Glomerular endothelial cell (primary cell): ENCODE measurements around the gene MRPS14. TPM values are rescaled to one million over a fixed set of nuclear protein-coding genes. Genes with fewer than 3 reads are reported as not detected.
"Not testable (repeated sequence)": the region's sequence is repeated elsewhere in the genome, so short reads cannot be mapped to it uniquely, and the experiment has no call there.

Experiments used
- DNase-seq: peaks from one replicate; pipeline ENCODE4 v3.0.0-alpha.2; 2011; ENCODE audit warnings: low read depth, low spot score; ENCODE audit errors: extremely low read depth
- total RNA-seq: library from RNA; depleted of rRNA; stranded (reverse); fragments of >200 nt; gene quantifications from 2 replicates; pipeline ENCODE4 v1.2.3, GENCODE V29; 2015

Gene MRPS14
- total RNA-seq, 1 donor from 2014 or later: 15.1 TPM

- no peak for DNase-seq
Observed at GRCh38 chr1:175024773-175025172, 1.5 kb upstream of the MRPS14 start.

DNA sequence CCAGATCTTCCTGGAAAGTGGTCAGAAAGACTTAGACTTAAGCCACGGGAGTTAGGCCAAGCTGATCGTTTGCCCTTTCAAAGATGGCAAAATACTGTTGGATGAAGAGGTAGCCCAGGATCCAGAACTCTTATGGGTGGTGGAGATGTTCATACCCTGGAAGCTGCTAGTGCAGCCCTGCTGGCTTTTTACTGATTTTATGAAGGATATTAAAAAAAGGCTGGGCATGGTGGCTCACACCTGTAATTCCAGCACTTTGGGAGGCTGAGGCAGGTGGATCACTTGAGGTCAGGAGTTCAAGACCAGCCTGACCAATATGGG lies 657 bp upstream of the MRPS14 start:
- not testable (repeated sequence) for DNase-seq

- no peak for DNase-seq
Observed at GRCh38 chr1:175019524-175019923, 3.7 kb downstream of the MRPS14 start.

GRCh38 chr1:175015243-175015642 lies 8.0 kb downstream of the MRPS14 start:
- DNase-seq: no peak

DNA sequence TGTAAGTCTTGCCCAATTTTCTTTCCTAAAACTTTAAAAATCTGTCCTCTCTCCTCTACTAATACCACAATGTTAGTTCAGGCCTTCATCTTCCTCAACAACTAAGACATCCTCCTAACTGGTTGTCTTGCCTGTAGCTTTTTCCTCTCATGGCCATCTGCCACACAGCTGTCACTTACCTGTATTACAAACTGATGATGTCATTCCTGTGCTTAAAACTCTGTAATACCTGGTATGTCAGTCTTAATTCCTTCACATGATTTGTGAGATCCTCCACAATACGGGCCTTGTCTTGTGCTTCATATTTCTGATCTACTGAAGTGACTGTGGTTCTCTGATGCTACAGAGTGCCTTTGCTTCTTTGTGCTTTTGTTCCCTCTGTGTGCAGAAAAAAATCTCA lies 9.8 kb downstream of the MRPS14 start:
- no peak for DNase-seq

DNA sequence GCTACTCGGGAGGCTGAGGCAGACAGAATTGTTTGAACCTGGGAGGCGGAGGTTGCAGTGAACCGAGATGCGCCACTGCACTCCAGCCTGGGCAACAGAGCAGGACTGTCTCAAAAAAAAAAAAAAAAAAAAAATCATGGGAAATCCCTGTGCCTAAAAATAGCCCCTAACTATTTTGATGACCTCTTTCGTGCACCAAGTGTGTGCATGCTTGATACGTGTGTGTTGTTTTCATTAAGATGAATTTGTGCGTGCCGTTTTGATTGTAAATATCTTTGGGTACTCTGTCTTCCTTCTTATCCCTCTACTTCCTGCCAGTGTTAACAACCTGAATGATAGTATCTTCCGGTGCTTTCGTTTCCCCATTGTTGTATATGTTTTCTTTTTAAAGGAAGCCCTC lies 13.7 kb downstream of the MRPS14 start:
- DNase-seq: no peak

- no peak for DNase-seq
Observed at GRCh38 chr1:175005085-175005783, 18.0 kb downstream of the MRPS14 start.

GRCh38 chr1:175003521-175003920 lies 19.7 kb downstream of the MRPS14 start:
- DNase-seq: no peak

GRCh38 chr1:175002910-175003517 lies 20.2 kb downstream of the MRPS14 start:
- DNase-seq: no peak

DNA sequence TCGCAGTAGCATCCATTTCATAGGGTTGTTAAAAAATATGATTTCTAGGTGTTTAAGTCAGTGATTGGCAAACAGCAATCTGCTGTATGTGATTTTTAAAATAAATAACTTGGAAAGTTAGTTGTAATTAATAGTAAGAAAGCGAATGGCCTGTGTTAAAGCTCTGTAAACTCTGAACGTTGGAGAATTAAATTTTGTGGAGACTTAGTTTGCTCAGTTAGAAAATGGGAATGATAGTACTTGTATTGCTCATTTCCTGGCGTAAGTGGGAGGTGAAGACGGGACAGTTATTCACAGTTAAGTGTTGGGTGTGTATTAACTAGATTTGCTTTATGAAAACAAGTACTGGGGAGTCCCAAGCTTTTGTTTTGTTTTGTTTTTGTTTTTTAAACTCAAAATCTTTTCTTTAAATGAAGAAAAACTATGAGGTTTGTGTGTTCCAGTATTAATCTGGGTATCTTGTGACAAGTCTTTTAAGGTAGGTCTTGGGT lies 22.5 kb downstream of the MRPS14 start:
- DNase-seq: no peak

GRCh38 chr1:174999936-175000696 lies 23.1 kb downstream of the MRPS14 start, which contains the start of gene CACYBP:
Gene CACYBP, plus strand, starts transcription at chr1:174999947. Its CDS starts 234 bp downstream, at chr1:175000181.
- DNase-seq: no peak

DNA sequence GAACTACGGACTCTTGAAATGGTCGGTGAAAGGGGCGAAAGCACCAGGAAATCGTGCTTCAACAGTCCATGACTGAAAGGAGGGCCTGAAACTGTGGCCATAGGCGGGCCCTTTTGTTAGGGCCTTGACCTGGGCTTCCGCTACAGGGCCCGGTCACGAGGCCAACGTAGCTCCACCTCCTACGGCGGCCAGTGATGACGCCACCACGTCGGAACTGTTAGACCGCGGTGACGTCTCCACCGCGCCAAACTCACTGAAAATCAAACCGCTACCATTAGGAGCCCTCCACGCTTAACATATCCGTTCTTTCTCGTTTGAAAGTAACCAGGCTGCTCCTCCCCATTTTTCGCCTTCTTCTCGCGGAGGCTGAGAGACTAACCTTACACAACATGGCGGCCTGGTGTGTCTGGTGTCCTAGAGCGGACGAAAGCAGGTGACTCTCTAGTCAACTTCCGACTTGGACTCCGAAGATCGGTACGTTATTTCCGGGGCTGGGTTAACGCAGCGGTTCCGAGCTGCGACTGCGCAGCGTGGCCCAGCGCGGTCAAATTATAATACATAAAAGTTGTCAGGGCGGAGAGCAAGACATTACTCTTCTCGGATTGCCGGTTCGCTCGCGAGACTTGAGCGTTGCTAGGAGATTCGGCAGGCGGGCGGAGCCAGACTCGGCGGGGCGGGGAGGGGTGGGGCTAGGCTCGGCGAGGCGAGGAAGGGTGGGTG lies 23.8 kb downstream of the MRPS14 start:
- peak; percentile 97 for DNase-seq

DNA sequence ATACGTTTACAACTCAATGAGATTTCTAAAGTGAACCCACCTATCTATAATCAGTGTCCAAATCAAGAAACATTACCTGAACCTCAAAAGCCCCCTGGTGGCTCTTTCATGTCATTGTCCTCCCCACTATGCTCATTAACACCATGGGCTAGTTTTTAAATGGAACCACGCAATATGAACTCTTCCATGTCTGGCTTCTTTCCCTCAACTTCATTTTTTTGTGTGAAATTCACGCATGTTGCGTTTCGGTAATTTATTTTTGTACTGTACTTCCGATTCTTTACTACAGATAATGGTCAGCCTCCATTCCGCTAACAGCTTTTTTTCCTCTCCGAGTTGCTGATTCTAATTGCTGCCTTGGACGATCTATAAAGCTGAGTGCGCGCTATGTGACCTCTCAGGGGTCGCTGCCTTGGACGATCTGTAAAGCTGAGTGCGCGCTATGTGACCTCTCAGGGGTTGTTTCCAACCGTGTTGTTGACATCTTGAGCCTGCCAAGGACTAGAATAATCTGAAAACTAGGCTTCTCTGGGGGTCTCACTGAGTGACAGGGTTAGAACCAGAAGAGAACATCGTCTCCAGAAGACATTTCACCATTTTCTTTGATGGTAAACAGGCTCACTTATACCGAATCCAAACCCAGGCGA lies 24.5 kb downstream of the MRPS14 start:
- DNase-seq: peak; percentile 47

DNA sequence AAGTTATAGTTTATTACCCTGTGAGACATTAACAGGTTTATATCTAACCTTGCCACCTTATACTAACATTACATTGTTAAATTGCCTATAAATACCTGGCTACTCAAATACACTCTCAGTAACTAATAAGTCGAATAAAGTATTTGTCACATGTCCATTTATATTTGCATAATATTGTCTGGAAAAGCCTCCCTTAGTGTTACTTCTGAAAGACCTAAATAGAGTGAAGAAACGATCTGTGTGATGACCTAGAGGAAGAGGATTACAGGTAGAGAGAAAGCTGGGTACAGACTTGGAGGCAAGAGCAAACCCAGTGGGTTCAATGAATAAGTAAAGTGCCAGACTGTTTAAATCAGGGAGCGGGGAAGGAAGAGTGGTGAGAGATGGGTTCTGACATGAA lies 26.2 kb downstream of the MRPS14 start:
- no peak for DNase-seq

DNA sequence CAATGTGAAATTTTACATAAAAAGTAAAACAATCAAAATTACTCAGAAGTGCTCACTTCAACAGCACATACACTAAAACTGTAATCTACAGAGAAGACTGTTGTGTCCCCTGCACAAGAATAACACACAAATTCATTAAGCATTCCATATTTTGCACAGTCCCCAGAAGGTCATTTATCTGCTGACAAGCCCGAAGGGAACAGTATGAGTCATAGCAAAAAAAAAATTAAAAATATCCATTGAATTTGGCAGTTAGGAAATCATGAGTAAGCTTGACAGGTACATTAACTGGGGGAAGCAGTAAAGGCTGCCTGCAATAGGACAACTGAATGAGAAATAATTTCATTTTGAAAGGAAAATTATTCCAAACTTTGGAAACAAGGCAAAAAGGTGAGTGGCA lies 26.7 kb downstream of the MRPS14 start:
- no peak for DNase-seq

DNA sequence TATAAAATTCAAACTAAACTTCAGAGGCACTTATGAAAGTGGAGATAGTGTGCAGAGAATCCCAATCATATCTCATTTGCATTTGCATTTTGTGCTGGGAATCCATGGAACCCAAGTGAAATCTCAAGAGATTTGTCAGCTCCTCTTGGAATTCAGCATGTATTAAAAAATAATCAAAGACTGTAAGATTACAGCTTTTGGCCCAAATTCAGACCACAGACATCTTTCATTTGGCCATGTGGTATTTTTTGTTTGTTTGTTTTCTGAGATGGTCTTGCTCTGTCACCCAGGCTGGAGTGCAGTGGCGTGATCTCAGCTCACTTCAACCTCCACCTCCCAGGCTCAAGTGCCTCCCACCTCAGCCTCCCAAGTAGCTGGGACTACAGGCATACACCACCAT lies 27.3 kb downstream of the MRPS14 start:
- DNase-seq: no peak

DNA sequence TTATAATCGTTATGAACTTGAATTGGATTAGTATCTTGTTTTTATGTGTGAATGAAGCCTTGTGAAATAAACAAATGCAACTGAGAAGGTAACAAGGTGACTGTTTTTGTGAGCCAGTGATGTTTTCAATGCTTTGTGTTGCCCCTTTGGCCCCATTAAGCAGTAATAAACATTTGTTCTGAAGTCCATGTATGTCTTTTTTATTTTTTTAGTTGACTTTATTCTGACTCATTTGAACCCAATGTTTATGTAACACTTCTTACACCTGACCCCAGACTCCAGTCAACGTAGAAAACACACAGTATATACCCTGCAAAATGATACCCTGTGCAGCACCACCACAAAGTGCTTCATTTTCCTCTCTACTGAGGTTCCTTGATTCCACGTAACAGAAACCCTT lies 28.1 kb downstream of the MRPS14 start:
- DNase-seq: no peak

GRCh38 chr1:174991473-174991872 lies 31.8 kb downstream of the MRPS14 start:
- DNase-seq: no peak

DNA sequence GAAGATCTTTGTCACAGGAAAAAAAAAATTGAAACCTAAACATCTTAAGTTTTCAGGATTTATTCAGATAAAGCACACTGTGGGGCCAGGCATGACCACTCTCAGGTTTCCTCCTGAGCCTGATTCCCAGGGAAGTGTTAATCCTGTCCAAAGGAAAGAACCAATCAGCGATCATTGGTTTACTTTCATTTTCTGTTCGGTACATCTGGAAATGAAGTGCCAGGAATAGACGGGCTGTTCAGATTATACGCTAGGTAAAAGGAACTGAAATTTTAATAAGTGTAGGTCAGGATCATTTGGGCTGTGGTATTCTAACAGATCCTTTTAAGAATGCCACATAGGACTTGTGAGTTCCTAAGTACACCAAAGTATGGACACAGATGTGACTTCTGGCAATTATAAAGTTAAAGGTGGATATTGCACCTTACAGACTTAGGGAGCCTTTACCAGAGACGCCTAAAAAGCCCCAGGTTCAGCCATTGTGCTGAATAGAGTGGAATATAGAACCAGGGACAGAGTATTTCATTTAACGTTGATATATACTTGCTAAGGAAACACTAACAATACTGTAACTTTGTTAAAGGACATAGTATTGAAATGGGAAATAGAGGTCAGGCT lies 32.7 kb downstream of the MRPS14 start:
- DNase-seq: peak; percentile 37

DNA sequence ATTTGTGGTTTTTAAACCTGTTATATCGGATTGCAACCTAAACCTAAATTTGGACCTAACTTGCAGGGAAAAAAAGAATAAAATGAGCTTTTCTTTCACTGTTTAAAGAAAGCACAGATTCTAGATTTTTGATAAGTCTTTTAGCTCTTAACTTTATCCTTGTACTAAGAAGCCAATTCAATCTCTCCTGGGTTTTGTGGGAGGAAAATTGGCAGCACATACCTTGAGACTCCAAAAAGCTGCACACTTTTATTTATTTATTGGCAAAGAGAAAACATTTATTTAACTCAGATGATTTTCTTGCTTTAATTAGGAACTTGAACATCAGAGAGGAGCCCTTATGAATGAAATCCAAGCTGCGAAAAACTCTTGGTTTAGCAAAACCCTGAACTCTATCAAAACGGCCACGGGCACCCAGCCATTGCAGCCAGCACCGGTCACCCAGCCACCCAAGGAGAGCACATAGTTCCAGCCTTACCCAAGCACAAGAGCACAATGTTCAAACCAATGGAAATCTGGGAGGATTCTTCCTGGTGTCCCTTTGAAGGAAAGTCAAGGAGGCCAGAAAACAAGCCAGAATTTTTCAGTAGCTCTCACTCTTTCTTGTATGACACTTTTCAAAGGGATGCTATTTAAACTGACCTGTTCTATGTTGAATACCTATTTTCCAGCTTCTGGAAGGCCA lies 33.5 kb downstream of the MRPS14 start:
- DNase-seq: no peak
